Ovary (tissue), 9 donors: ENCODE measurements around the gene SIGLEC11. TPM values are rescaled to one million over a fixed set of nuclear protein-coding genes. Genes with fewer than 3 reads are reported as not detected.

Source experiments
- DNase-seq, 5 donors: peaks; one replicate each; pipeline ENCODE4 v3.0.0-alpha.2; 2019 to 2020
- H3K27ac ChIP-seq, 2 donors: fragments of 200-600 bp; one replicate each; pipeline versions ENCODE4 v1.5.1 to v1.8.0; 2019 to 2022
- H3K27me3 ChIP-seq: fragments of 200-600 bp; one replicate; pipeline ENCODE4 v1.8.0; 2022
- H3K36me3 ChIP-seq: fragments of 200-600 bp; sonication (generic); one replicate; pipeline ENCODE4 v1.5.1; 2019
- H3K4me1 ChIP-seq: one replicate; pipeline ENCODE4 v1.8.1; 2013; ENCODE audit warnings: mild to moderate bottlenecking, moderate library complexity; ENCODE audit not compliant: insufficient read depth
- H3K4me3 ChIP-seq: fragments of 200-600 bp; sonication (generic); one replicate; pipeline ENCODE4 v1.5.1; 2017
- H3K9me3 ChIP-seq, 2 donors: fragments of 200-600 bp in 1 of 2; sonication (generic) in 1 of 2; one replicate each; pipeline versions ENCODE4 v1.5.1 to v1.8.1; 2013 to 2019; ENCODE audit warnings: mild to moderate bottlenecking in 1 of 2, moderate library complexity in 1 of 2
- EP300 ChIP-seq: sonication (generic); formaldehyde crosslinking; IDR thresholded peaks from one replicate; pipeline ENCODE4 v1.6.1; 2017; ENCODE audit warnings: antibody characterized with exemption
- POLR2A ChIP-seq: fragments of 450-650 bp; IDR thresholded peaks from one replicate; pipeline ENCODE4 v1.6.1; 2017; ENCODE audit warnings: antibody characterized with exemption, mild to moderate bottlenecking, moderate library complexity
- WGBS, 3 donors: extraction: QIAGEN DNeasy Blood & Tissue Kit in 1 of 3; methylation state at CpG; one replicate each; pipeline versions ENCODE4 v1.1.5 to v1.1.7; 2013 to 2017; 5-methylcytosine and 5-hydroxymethylcytosine counted together
- intact Hi-C, 4 donors: fragments of 100-400 bp; cut with DNase I; formaldehyde crosslinking; loops; one replicate each; pipeline versions ENCODE4 v1.11.0 to v1.15.1; 2022 to 2023
- polyA plus RNA-seq, 2 donors: library from polyadenylated mRNA; stranded (reverse); fragments of 200-250 nt in 1 of 2; fragments of 350-450 nt in 1 of 2; fragmentation: Illumina TruSeq in 1 of 2; extraction: RNeasy Lipid Tissue Mini Kit (QIAGEN cat#74804) in 1 of 2; gene quantifications; one replicate each; pipeline ENCODE4 v1.2.3, GENCODE V29; 2013 to 2014
- total RNA-seq, 7 donors: library from RNA; depleted of rRNA in 2 of 7; stranded (reverse); fragments of >200 nt in 2 of 7; fragmentation: NEBNext Ultra II Directional in 3 of 7; extraction: Animal tissue kit (Norgen Biotek cat#: 25700) in 3 of 7; gene quantifications; one replicate each; pipeline versions ENCODE4 v1.1.0 to v1.2.4, GENCODE V29; 2016 to 2023
- TF ChIP-seq, protein P1 (sequence below), 3 donors: fragments of 450-650 bp in 2 of 3; fragments of 200-600 bp in 1 of 3; IDR thresholded peaks; one replicate each; pipeline versions ENCODE4 v1.5.1 to v1.8.0; 2016 to 2022; ENCODE audit warnings: antibody characterized with exemption in 3 of 3, mild to moderate bottlenecking in 1 of 3
- donor health status: DM: no; HTN: no; CAD: no; lungs with moderate emphysema.
- donor health status: DM: no; HTN: no; CAD: no.
- donor health status: Bipolar disorder and iron deficiency.
- donor health status: DM: yes; HTN: yes; CAD: no.
- donor health status: DM: no; HTN: no; CAD: no.
- donor health status: DM: yes; HTN: yes; CAD: no.

SIGLEC11 gene
- total and polyA plus RNA-seq, 9 donors: 43.3 to 117 (median 77.6) TPM

- TF ChIP-seq, protein P1, sequence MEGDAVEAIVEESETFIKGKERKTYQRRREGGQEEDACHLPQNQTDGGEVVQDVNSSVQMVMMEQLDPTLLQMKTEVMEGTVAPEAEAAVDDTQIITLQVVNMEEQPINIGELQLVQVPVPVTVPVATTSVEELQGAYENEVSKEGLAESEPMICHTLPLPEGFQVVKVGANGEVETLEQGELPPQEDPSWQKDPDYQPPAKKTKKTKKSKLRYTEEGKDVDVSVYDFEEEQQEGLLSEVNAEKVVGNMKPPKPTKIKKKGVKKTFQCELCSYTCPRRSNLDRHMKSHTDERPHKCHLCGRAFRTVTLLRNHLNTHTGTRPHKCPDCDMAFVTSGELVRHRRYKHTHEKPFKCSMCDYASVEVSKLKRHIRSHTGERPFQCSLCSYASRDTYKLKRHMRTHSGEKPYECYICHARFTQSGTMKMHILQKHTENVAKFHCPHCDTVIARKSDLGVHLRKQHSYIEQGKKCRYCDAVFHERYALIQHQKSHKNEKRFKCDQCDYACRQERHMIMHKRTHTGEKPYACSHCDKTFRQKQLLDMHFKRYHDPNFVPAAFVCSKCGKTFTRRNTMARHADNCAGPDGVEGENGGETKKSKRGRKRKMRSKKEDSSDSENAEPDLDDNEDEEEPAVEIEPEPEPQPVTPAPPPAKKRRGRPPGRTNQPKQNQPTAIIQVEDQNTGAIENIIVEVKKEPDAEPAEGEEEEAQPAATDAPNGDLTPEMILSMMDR (IDR thresholded peaks at IDR 0.05): no peak
- no peak for TF ChIP-seq POLR2A
- no peak for TF ChIP-seq EP300
- intact Hi-C loops: no loop called here
- Histone ChIP-seq H3K27ac (no peak overlapping the region), H3K27me3 (no peaks in the 10 kb centered on the region), H3K9me3 (no peaks in the 10 kb centered on the region), H3K4me3 (no peak overlapping the region), H3K4me1 (peaks cover 7% of the 10 kb centered on the region), H3K36me3 (no peaks in the 10 kb centered on the region)
- peak in 1 of 5 donors; percentile 23 for DNase-seq
- WGBS, 3 donors: 67 to 70% (median 69%) methylated on average over 24 to 25 of the region's 25 CpGs
These were observed 36.7 kb downstream of the SIGLEC11 start for GRCh38 chr19:49924004-49924880.

DNA sequence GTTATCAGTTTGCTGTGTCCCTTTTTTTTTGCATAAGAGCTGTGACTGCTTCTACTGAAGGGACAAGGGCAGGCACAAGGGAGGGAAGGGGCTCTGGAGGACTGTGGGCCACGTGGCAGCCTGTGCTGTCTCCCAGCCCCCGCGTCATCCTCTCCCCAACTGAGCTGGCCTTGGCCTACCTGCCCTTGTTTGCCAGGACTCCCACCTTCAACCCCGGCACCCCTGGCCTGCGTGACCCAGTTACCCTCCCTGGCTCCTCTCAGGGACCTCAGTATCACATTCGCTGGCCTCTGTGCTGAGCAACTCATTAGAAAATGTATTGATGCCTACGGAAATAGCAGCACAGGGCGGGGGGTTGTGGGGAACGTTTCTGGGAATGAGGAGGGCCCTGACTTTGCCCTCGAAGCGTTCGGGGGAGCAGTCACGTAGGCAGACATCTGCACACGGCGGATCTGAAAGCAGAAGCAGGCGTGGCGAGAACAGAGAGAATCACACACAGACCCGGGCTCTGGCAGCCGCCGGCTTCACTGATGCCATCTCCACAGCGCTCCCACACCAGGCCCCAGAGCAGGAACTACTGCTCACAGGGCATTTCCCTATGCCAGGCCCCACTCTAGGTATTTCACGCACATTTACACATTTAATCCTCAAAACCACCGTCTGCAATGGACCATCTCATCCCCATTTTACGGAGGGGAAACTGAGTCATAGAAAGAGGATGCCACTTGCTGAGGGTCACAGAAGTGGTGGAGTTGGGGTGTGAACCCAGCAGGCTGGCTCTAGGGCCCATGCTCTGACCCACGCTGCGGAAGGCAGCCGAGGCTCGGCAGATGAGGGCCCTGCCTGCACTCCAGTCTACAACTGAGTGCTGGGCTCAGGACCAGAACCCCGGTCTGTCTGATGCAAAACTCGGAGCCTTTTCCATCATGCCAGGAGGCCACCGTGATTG lies 37.6 kb downstream of the SIGLEC11 start:
- H3K27ac ChIP-seq: no peak overlapping the region
- TF ChIP-seq POLR2A (no peak), EP300 (no peak)
- TF ChIP-seq, protein P1 (IDR thresholded peaks at IDR 0.05): no peak
- H3K4me3 ChIP-seq: no peak overlapping the region
- H3K9me3 ChIP-seq: no peaks in the 10 kb centered on the region
- no peaks in the 10 kb centered on the region for H3K27me3 ChIP-seq
- intact Hi-C loops: no loop called here
- no peaks in the 10 kb centered on the region for H3K36me3 ChIP-seq
- peaks cover 4% of the 10 kb centered on the region for H3K4me1 ChIP-seq
- DNase-seq: no peak
- WGBS, 3 donors: 83 to 84% (median 84%) methylated on average over 31 of the region's 31 CpGs

DNA sequence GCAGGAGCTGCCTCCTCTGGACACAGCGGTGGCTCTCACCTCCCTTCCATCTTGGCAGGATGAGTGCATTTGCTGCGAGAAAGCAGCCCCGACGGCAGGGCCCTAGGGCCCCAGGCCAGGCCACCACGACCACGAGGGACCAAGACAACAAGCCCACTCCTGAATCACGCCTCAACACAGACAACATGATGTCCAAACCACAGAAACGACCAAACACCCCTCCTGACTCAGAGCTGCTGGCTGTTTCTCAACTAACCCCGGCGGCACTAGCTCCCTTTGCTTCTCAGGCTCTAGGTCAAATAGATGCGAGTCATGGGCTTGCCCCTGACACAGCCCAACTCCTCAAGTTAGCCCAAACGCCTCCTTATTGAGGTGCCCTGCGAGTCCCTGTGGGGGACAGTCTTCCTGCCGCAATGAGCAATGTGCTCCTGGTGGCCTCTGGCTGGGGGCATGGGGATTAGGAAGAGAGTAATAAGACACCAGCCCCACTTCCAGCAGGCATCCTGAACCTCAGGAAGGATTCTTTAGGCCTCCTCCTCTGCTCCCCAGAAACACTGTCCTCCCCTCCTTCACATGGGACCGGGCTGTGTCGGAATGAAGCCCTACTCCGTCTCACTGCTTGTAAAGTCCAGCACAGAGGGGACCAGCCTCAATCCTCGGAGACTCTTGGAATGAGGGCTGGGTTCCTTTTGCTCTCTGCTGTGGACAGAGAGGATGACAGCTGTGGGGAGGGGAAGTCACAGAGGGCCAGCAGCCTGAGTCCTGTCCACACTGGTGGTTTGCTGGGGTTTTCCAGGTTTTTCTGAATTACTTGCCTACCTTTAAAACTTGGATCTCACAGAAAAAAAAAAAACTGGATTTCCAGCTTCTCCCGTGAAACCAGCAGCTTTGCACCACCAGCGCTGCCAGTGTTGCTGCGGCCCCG lies 38.8 kb downstream of the SIGLEC11 start:
- Histone ChIP-seq H3K27ac (no peak overlapping the region), H3K27me3 (no peaks in the 10 kb centered on the region), H3K36me3 (no peaks in the 10 kb centered on the region), H3K4me1 (no peaks in the 10 kb centered on the region), H3K9me3 (no peaks in the 10 kb centered on the region), H3K4me3 (no peak overlapping the region)
- intact Hi-C loops: no loop called here
- TF ChIP-seq, protein P1 (IDR thresholded peaks at IDR 0.05): no peak
- TF ChIP-seq POLR2A (no peak), EP300 (no peak)
- 69 to 77% (median 74%) methylated on average over 20 to 22 of the region's 22 CpGs for WGBS, 3 donors
- no peak for DNase-seq
